Cardiac fibroblast (primary cell): ENCODE results near the gene FXYD6.

Experiments used
- DNase-seq, 2 donors: peaks; one replicate each; pipeline versions ENCODE4 v3.0.0 to v3.0.0-alpha.2; 2010; ENCODE audit warnings: low read depth in 2 of 2
- H3K4me3 ChIP-seq, 2 donors: replicated peaks in 1 of 2; 1 replicate in 1 of 2; 2 replicates in 1 of 2; pipeline ENCODE4 v1.5.1; 2011; ENCODE audit warnings: low read depth in 2 of 2, low read length in 2 of 2, mild to moderate bottlenecking in 2 of 2, moderate library complexity in 1 of 2
- TF ChIP-seq, protein P1 (sequence below): IDR thresholded peaks from one replicate; pipeline ENCODE4 v1.5.1; 2011; ENCODE audit warnings: low read depth, mild to moderate bottlenecking, low read length, inconsistent platforms

FXYD6 gene

DNA sequence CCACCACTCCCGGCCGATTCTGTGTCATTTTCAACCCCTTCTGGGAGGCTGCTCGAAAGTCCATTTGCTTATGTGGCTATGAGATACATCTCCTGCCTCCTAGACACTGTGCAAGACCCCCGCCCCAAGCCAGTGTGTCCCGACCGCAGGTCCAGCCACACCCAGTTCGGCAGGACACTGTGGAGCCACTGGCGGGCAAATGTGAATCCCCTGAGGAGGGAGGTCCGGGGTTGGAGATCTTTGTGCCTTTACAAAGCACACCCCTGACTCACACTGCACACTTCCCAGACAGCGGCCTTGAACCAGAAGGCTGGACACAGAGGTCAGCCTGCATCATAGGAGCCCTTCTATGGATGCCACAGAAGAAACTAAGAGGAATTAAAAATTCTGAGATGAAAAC lies 17.4 kb downstream of the FXYD6 start:
- no peak for DNase-seq
- TF ChIP-seq, protein P1, sequence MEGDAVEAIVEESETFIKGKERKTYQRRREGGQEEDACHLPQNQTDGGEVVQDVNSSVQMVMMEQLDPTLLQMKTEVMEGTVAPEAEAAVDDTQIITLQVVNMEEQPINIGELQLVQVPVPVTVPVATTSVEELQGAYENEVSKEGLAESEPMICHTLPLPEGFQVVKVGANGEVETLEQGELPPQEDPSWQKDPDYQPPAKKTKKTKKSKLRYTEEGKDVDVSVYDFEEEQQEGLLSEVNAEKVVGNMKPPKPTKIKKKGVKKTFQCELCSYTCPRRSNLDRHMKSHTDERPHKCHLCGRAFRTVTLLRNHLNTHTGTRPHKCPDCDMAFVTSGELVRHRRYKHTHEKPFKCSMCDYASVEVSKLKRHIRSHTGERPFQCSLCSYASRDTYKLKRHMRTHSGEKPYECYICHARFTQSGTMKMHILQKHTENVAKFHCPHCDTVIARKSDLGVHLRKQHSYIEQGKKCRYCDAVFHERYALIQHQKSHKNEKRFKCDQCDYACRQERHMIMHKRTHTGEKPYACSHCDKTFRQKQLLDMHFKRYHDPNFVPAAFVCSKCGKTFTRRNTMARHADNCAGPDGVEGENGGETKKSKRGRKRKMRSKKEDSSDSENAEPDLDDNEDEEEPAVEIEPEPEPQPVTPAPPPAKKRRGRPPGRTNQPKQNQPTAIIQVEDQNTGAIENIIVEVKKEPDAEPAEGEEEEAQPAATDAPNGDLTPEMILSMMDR: no peak

DNA sequence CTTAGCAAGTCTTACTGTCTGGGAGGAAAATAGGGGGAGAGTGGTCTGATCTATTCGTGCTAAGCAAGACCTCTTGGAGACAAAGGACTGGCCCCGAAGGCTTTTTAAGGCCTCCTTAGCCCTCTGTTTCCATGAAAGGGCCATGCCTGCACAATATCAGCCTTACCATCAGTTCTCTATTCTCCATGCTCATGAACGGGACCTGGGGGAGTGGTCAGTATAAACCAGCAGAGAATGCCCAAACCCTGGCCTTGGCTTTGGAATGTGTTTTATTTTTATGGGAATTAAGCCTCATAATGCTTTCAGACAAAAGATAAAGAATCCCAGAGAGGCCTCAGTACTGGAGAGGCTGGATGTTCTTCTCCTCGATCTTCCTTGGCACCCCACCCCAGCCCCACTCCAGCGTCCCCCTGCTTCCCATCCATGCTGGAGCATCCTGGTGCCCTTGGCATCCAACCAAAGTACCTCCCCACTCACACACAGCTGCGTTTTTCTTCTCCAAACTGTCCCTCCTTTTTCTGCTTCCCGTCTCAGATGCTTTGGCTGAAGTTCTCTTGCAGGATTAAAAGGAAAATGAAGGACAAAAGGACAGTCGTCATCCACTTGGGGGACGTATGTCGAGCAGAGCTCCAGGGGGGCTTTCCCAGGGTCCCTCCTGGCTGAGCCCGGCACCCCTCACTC lies 18.6 kb downstream of the FXYD6 start:
- no peak overlapping the region for H3K4me3 ChIP-seq
- TF ChIP-seq, protein P1: no peak
- no peak for DNase-seq

More for the DNA sequence above, 17.4 kb downstream of the FXYD6 start:
- H3K4me3 ChIP-seq: no peak overlapping the region

DNA sequence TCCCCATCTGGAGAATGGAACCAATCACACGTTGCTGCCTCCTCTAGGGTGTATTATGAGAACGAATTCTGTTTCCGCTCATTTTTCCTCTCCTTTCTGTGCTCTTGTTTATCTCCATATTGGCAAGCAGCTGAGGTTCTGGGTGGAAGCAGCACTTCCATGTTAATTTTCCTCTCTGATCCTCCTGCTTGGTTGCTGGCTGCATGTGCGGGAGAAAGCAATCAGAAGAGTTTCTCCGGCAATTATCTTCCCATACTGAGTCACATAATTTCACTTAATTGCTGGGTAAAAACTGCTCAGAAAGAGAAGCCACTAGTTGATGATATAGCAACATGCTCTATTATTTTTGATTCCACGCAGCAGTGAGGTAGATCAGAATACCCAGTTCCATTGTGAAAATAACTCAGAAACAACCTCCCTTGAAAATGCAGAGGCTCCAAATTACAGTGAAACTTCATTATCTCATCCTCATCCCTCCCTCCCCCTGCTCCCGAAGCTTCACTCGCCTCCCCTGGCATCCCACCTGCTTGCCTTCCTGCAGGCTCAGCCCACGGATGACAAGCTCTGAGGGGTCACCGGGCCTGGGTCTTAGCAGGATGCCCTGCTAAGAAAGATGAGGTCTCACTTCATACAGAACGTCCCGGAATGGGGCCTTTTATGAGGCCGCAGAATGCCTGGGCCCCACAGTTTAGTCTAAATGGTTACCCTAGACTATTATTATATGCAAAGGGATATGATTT lies 20.4 kb downstream of the FXYD6 start:
- TF ChIP-seq, protein P1: no peak
- H3K4me3 ChIP-seq: no peak overlapping the region
- no peak for DNase-seq

DNA sequence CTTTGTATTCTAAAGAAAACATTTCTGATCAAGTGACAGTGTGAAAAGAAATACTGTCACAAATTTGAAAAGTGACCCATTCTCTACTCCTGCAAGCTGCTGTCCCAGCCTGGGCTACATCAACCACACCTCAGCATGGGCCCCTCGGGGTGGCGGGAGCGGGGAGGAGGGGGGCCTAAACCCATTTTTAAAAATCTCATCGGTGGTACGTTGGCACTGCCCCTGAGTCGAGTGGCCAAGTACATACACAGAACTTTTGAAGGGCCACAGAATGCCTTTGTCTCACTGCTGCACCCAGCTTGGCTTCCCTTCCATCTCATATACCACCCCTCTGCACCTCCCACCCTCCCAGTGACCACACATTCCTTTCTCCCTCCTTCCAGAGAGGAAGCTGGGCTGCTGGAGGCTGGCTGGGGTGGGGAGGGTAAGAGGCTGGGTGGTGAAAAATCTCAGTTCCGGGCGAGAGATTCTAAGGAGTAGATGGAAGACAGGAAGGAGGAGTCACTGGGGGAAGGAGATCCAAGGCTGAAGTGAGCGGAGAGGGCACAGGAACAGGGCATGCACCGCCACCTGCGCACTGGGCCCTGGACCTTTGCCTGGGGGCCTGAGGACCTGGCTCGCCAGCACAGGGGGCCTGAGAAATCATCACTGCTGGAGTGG lies 21.1 kb downstream of the FXYD6 start:
- no peak for DNase-seq
- no peak overlapping the region for H3K4me3 ChIP-seq
- TF ChIP-seq, protein P1: no peak

DNA sequence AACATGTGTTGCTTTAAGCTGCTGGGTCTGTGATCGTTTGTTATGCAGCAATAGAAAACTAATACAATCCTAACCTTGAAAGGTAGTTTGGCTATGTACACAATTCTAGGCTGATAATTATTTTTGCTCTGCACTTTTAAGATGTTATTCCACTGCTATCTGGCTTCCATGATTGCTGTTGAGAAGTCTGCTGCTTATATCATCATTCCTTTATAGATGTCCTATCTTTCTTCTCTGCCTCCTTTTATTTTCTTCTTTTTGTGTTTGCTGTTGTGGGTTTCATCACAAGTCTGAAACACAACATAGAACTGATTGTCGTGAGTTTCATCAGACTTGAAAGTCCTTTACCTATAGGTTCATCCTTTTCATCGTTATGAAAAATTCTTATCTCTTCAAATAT lies 24.1 kb downstream of the FXYD6 start:
- TF ChIP-seq, protein P1: no peak
- no peak for DNase-seq
- H3K4me3 ChIP-seq: no peak overlapping the region

DNA sequence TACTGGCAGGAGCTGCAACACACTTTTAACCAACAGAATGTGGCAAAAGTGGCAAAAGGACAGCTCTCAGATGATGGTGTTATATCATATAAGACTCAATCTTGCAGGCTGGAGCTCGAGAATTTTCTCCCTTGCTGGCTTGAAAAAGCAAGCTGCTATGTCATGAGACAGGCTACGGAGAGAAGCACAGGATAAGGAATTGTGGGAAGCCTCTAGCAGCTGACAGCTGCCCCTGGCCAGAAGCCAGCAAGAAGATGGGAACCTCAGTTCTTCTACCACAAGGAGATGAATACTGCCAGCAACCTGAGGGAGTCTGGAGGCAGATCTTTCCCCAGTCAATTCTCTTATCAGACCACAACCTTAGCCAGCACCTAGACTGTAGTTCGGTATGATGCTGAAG lies 24.6 kb downstream of the FXYD6 start:
- DNase-seq: peak in 1 of 2 donors; percentile 26
- TF ChIP-seq, protein P1: no peak

More for the DNA sequence above, 24.6 kb downstream of the FXYD6 start:
- no peak overlapping the region for H3K4me3 ChIP-seq
